Lung (tissue), 12 donors: ENCODE data around the gene ATRNL1. TPM values are rescaled to one million over a fixed set of nuclear protein-coding genes. Genes with fewer than 3 reads are reported as not detected.
"Not testable (repeated sequence)": the region's sequence is repeated elsewhere in the genome, so short reads cannot be mapped to it uniquely, and the experiment has no call there.

Source experiments
- ATAC-seq: fragments of 200-7000 bp; cut with Tn5 transposase; one replicate; pipeline ENCODE4 v1.9.1; 2020; ENCODE audit warnings: moderate number of reproducible peaks; ENCODE audit not compliant: insufficient read depth, low FRiP score
- DNase-seq, 3 donors: peaks; one replicate each; pipeline ENCODE4 v3.0.0-alpha.2; 2013 to 2017
- H3K27ac ChIP-seq, 2 donors: one replicate each; pipeline ENCODE4 v1.5.1; 2013; ENCODE audit warnings: mild to moderate bottlenecking in 2 of 2, moderate library complexity in 2 of 2, control low read depth in 1 of 2, inconsistent platforms in 1 of 2, low read depth in 1 of 2, low read length in 1 of 2
- H3K27me3 ChIP-seq, 3 donors: one replicate each; pipeline ENCODE4 v1.5.1; 2013; ENCODE audit warnings: low read length in 2 of 3; ENCODE audit not compliant: control insufficient read depth in 3 of 3, insufficient read depth in 3 of 3
- H3K36me3 ChIP-seq, 4 donors: one replicate each; pipeline ENCODE4 v1.5.1; 2013; ENCODE audit warnings: low read length in 4 of 4, mild to moderate bottlenecking in 1 of 4, moderate library complexity in 1 of 4; ENCODE audit not compliant: control insufficient read depth in 4 of 4, insufficient read depth in 4 of 4
- H3K4me1 ChIP-seq, 5 donors: one replicate each; pipeline ENCODE4 v1.5.1; 2013; ENCODE audit warnings: low read length in 5 of 5, mild to moderate bottlenecking in 2 of 5, moderate library complexity in 1 of 5; ENCODE audit not compliant: control insufficient read depth in 5 of 5, insufficient read depth in 5 of 5
- H3K4me3 ChIP-seq: one replicate; pipeline ENCODE4 v1.5.1; 2013; ENCODE audit warnings: mild to moderate bottlenecking, control low read depth, moderate library complexity
- H3K9ac ChIP-seq, 2 donors: one replicate each; pipeline ENCODE4 v1.5.1; 2013; ENCODE audit warnings: low read length in 2 of 2, control low read depth in 1 of 2; ENCODE audit not compliant: insufficient read depth in 1 of 2
- H3K9me3 ChIP-seq, 4 donors: one replicate each; pipeline ENCODE4 v1.5.1; 2013; ENCODE audit warnings: low read length in 3 of 4, mild to moderate bottlenecking in 1 of 4, moderate library complexity in 1 of 4; ENCODE audit not compliant: control insufficient read depth in 4 of 4, insufficient read depth in 3 of 4
- WGBS, 2 donors: extraction: QIAGEN DNeasy Blood & Tissue Kit; methylation state at CpG; one replicate each; pipeline ENCODE4 v1.1.7; 2013; 5-methylcytosine and 5-hydroxymethylcytosine counted together
- polyA plus RNA-seq, 2 donors: library from polyadenylated mRNA; stranded (reverse); fragments of 200-250 nt; gene quantifications; one replicate each; pipeline ENCODE4 v1.2.1, GENCODE V29; 2013
- total RNA-seq, 2 donors: library from RNA; depleted of rRNA in 1 of 2; stranded (reverse); fragments of >200 nt in 1 of 2; gene quantifications; one replicate each; pipeline ENCODE4 v1.2.1, GENCODE V29; 2014 to 2021
- TF ChIP-seq, protein P1 (sequence below): IDR thresholded peaks from 2 replicates; pipeline ENCODE4 v1.5.1; 2012; ENCODE audit warnings: mild to moderate bottlenecking; ENCODE audit errors: control extremely low read depth, extremely low read depth
- donor health status: control.
- donor health status: control.
- donor health status: Bipolar disorder and iron deficiency.
- donor health status: healthy.
- donor health status: DM: yes; HTN: yes; CAD: no.

Gene ATRNL1
- total and polyA plus RNA-seq, 4 donors: 0.05 to 11.1 (median 0.24) TPM

- ATAC-seq: no peak
- no peaks in the 10 kb centered on the region for H3K9me3 ChIP-seq
Measured at GRCh38 chr10:115173915-115174443, 80.8 kb downstream of the ATRNL1 start.

DNA sequence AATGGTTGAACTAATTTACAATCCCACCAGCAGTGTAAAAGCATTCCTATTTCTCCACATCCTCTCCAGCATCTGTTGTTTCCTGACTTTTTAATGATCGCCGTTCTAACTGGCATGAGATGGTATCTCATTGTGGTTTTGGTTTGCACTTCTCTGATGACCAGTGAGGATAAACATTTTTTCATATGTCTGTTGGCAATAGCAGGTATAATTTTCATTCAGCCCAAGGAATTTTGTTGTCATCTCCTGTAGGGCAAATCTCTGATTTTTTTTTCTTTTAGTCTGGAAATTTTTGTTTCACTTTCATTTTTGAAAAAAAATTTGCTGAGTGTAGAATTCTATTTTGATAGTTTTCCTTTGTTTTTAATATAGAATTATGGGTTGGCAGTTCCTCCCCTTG lies 114.1 kb downstream of the ATRNL1 start:
- ATAC-seq, H3K9ac ChIP-seq, H3K27ac ChIP-seq, H3K27me3 ChIP-seq, H3K4me3 ChIP-seq, DNase-seq, H3K4me1 ChIP-seq, H3K36me3 ChIP-seq, H3K9me3 ChIP-seq: not testable (repeated sequence)
- WGBS, 2 donors: 48 to 61% methylated on average over 2 of the region's 2 CpGs

More at GRCh38 chr10:115173915-115174443, 80.8 kb downstream of the ATRNL1 start:
- Histone ChIP-seq H3K27ac (no peak overlapping the region), H3K9ac (no peak overlapping the region), H3K4me1 (peaks cover 0 to 3% (median 0%) of the 10 kb centered on the region in 5 donors), H3K27me3 (no peaks in the 10 kb centered on the region), H3K36me3 (no peaks in the 10 kb centered on the region), H3K4me3 (no peak overlapping the region)
- TF ChIP-seq, protein P1, sequence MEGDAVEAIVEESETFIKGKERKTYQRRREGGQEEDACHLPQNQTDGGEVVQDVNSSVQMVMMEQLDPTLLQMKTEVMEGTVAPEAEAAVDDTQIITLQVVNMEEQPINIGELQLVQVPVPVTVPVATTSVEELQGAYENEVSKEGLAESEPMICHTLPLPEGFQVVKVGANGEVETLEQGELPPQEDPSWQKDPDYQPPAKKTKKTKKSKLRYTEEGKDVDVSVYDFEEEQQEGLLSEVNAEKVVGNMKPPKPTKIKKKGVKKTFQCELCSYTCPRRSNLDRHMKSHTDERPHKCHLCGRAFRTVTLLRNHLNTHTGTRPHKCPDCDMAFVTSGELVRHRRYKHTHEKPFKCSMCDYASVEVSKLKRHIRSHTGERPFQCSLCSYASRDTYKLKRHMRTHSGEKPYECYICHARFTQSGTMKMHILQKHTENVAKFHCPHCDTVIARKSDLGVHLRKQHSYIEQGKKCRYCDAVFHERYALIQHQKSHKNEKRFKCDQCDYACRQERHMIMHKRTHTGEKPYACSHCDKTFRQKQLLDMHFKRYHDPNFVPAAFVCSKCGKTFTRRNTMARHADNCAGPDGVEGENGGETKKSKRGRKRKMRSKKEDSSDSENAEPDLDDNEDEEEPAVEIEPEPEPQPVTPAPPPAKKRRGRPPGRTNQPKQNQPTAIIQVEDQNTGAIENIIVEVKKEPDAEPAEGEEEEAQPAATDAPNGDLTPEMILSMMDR: no peak
- DNase-seq: no peak
- 76 to 79% methylated on average over 3 of the region's 3 CpGs for WGBS, 2 donors

DNA sequence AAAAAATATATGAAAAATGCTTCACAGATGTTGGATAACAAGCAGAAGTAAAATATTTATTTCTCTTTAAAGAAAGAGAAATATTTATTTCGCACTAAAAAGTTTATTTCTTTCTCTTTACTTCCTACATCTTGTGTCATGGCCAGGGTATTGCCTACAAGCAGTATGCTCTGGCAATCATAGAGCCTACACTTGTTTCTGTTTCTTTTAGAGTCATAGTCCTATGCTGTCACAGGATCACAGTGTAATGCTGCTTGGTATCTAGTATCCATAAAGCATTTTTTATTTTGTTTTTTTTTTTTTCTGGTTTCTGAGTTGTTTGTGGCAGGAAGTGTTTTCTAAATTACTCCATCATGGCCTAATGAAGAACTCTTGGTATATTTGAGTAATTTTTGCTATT lies 116.0 kb downstream of the ATRNL1 start:
- TF ChIP-seq, protein P1: no peak
- no peaks in the 10 kb centered on the region for H3K27me3 ChIP-seq
- H3K4me3 ChIP-seq: no peak overlapping the region
- H3K27ac ChIP-seq: no peak overlapping the region
- H3K4me1 ChIP-seq: no peaks in the 10 kb centered on the region
- H3K9ac ChIP-seq: no peak overlapping the region
- WGBS, 2 donors: 78% methylated on average over 1 of the region's 1 CpG
- DNase-seq (peak in 1 of 3 donors; percentile 0), ATAC-seq (no peak)
- H3K36me3 ChIP-seq: no peaks in the 10 kb centered on the region
- H3K9me3 ChIP-seq: no peaks in the 10 kb centered on the region

DNA sequence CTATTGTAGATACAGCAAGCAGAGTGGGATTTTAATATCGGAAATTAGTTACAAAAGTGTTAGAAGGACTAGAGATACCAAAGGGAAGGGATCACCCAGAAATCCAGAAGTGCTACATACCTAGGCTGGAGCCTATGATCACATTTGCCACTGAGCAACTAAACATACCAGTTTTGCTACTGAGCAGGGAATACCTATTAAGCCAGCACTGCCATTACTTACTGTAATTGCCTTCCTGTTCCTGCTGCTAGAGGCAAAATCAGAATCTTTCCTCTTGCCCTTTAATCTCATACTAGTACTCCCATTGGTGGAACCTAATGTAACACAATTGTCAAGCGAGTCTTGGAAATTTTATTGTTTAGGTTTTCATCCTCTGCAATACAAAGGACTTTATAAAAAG lies 121.7 kb downstream of the ATRNL1 start:
- peak in 1 of 3 donors; percentile 0 for DNase-seq
- TF ChIP-seq, protein P1: no peak
- H3K4me3 ChIP-seq: no peak overlapping the region
- no peaks in the 10 kb centered on the region for H3K4me1 ChIP-seq
- no peaks in the 10 kb centered on the region for H3K36me3 ChIP-seq
- H3K27me3 ChIP-seq: no peaks in the 10 kb centered on the region
- 80 to 91% methylated on average over 2 of the region's 2 CpGs for WGBS, 2 donors
- H3K27ac ChIP-seq: no peak overlapping the region
- no peaks in the 10 kb centered on the region for H3K9me3 ChIP-seq
- no peak for ATAC-seq
- no peak overlapping the region for H3K9ac ChIP-seq
